WTC11 (cell line): Measurements from ENCODE around the gene ABHD10. TPM values are rescaled to one million over a fixed set of nuclear protein-coding genes. Genes with fewer than 3 reads are reported as not detected.

Experiments
- ATAC-seq: fragments of 200-7000 bp; cut with Tn5 transposase; 2 replicates; pipeline ENCODE4 v1.10.0; 2021; ENCODE audit warnings: mild to moderate bottlenecking, moderate library complexity
- CTCF ChIA-PET: fragments of 300-600 bp; sonication (Branson Sonifier 250); formaldehyde crosslinking; loops from one replicate; lab custom pipeline; 2021; ENCODE audit warnings: antibody characterized with exemption; lab: Charles Lee
- POLR2A ChIA-PET: fragments of 350-600 bp; sonication (Branson Sonifier 250); formaldehyde crosslinking; loops from one replicate; lab custom pipeline; 2021; ENCODE audit warnings: antibody characterized with exemption; lab: Charles Lee
- DNase-seq: peaks from one replicate; pipeline ENCODE4 v3.0.0; 2021; ENCODE audit warnings: low spot score
- H3K27ac Mint-ChIP-seq: 2 replicates; pipeline ENCODE4 v1.8.0; 2021; ENCODE audit warnings: mixed read lengths
- H3K27me3 Mint-ChIP-seq: 2 replicates; pipeline ENCODE4 v1.8.0; 2021; ENCODE audit warnings: low read depth, mild to moderate bottlenecking, moderate library complexity, mixed read lengths
- H3K36me3 Mint-ChIP-seq: 2 replicates; pipeline ENCODE4 v1.8.0; 2021; ENCODE audit warnings: mixed read lengths
- H3K4me1 Mint-ChIP-seq: 2 replicates; pipeline ENCODE4 v1.8.0; 2022; ENCODE audit warnings: mixed read lengths
- H3K4me3 Mint-ChIP-seq: 2 replicates; pipeline ENCODE4 v1.8.0; 2021; ENCODE audit warnings: mild to moderate bottlenecking, moderate library complexity, mixed read lengths
- H3K9me3 Mint-ChIP-seq: 2 replicates; pipeline ENCODE4 v1.8.0; 2021; ENCODE audit warnings: mixed read lengths
- ATF3 ChIP-seq: sonication (generic); formaldehyde crosslinking; conservative IDR thresholded peaks from 2 replicates; pipeline ENCODE4 v1.8.1; 2022; ENCODE audit warnings: mild to moderate bottlenecking, missing genetic modification reagents
- CBFB ChIP-seq: sonication (generic); formaldehyde crosslinking; IDR thresholded peaks from 2 replicates; pipeline ENCODE4 v1.8.1; 2022; ENCODE audit warnings: mild to moderate bottlenecking, low read depth, missing genetic modification reagents
- CREB1 ChIP-seq: sonication (generic); formaldehyde crosslinking; IDR thresholded peaks from 2 replicates; pipeline ENCODE4 v1.8.0; 2023; ENCODE audit warnings: mild to moderate bottlenecking, missing genetic modification reagents
- CTCF ChIP-seq: fragments of 200-600 bp; IDR thresholded peaks from 2 replicates; pipeline ENCODE4 v1.8.0; 2022; ENCODE audit warnings: antibody characterized with exemption
- E2F1 ChIP-seq: sonication (generic); formaldehyde crosslinking; IDR thresholded peaks from 2 replicates; pipeline ENCODE4 v1.8.0; 2022; ENCODE audit warnings: mild to moderate bottlenecking, missing genetic modification reagents
- ELF4 ChIP-seq: sonication (generic); formaldehyde crosslinking; IDR thresholded peaks from 2 replicates; pipeline ENCODE4 v1.8.1; 2022; ENCODE audit warnings: low read depth, mild to moderate bottlenecking, moderate library complexity, missing genetic modification reagents
- ESRRA ChIP-seq: sonication (generic); formaldehyde crosslinking; IDR thresholded peaks from 2 replicates; pipeline ENCODE4 v1.8.1; 2022; ENCODE audit warnings: mild to moderate bottlenecking, missing genetic modification reagents, borderline replicate concordance
- FOXP1 ChIP-seq: sonication (generic); formaldehyde crosslinking; IDR thresholded peaks from 2 replicates; pipeline ENCODE4 v1.8.0; 2022; ENCODE audit warnings: missing genetic modification reagents, mild to moderate bottlenecking, moderate library complexity, borderline replicate concordance
- GRHL2 ChIP-seq: fragments of 250-450 bp; sonication (Bioruptor Pico); IDR thresholded peaks from 2 replicates; pipeline ENCODE4 v1.8.0; 2022; ENCODE audit warnings: mild to moderate bottlenecking, moderate library complexity; ENCODE audit not compliant: insufficient replicate concordance, severe bottlenecking
- IRF1 ChIP-seq: sonication (generic); formaldehyde crosslinking; IDR thresholded peaks from 2 replicates; pipeline ENCODE4 v1.8.0; 2023; ENCODE audit warnings: missing genetic modification reagents
- MAX ChIP-seq: sonication (generic); formaldehyde crosslinking; IDR thresholded peaks from 2 replicates; pipeline ENCODE4 v1.8.0; 2022; ENCODE audit warnings: mild to moderate bottlenecking, missing genetic modification reagents
- MLX ChIP-seq: sonication (generic); formaldehyde crosslinking; IDR thresholded peaks from 2 replicates; pipeline ENCODE4 v1.8.1; 2023; ENCODE audit warnings: mild to moderate bottlenecking, missing genetic modification reagents, moderate library complexity
- NR2C2 ChIP-seq: sonication (generic); formaldehyde crosslinking; IDR thresholded peaks from 2 replicates; pipeline ENCODE4 v1.8.0; 2022; ENCODE audit warnings: mild to moderate bottlenecking, missing genetic modification reagents
- NR3C1 ChIP-seq: sonication (generic); formaldehyde crosslinking; conservative IDR thresholded peaks from 2 replicates; pipeline ENCODE4 v1.8.1; 2023; ENCODE audit warnings: low read depth, mild to moderate bottlenecking, missing genetic modification reagents
- PRDM15 ChIP-seq: sonication (generic); formaldehyde crosslinking; IDR thresholded peaks from 2 replicates; pipeline ENCODE4 v1.8.0; 2022; ENCODE audit warnings: missing genetic modification reagents
- STAT6 ChIP-seq: sonication (generic); formaldehyde crosslinking; conservative IDR thresholded peaks from 2 replicates; pipeline ENCODE4 v1.8.1; 2023; ENCODE audit warnings: mild to moderate bottlenecking, low read depth, missing genetic modification reagents, moderate library complexity
- TEAD1 ChIP-seq: sonication (generic); formaldehyde crosslinking; IDR thresholded peaks from 2 replicates; pipeline ENCODE4 v1.8.0; 2022; ENCODE audit warnings: mild to moderate bottlenecking, missing genetic modification reagents
- TEAD4 ChIP-seq: sonication (generic); formaldehyde crosslinking; IDR thresholded peaks from 2 replicates; pipeline ENCODE4 v1.8.0; 2022; ENCODE audit warnings: mild to moderate bottlenecking, missing genetic modification reagents
- ZBTB43 ChIP-seq: sonication (generic); formaldehyde crosslinking; IDR thresholded peaks from 2 replicates; pipeline ENCODE4 v1.8.1; 2023; ENCODE audit warnings: mild to moderate bottlenecking, missing genetic modification reagents
- ZNF219 ChIP-seq: sonication (generic); formaldehyde crosslinking; IDR thresholded peaks from 2 replicates; pipeline ENCODE4 v1.8.0; 2023; ENCODE audit warnings: missing genetic modification reagents, mild to moderate bottlenecking, borderline replicate concordance
- ZNF416 ChIP-seq: fragments of 250-450 bp; sonication (Bioruptor Pico); IDR thresholded peaks from 2 replicates; pipeline ENCODE4 v1.9.0; 2021; ENCODE audit warnings: mild to moderate bottlenecking, inconsistent platforms
- ZNF423 ChIP-seq: fragments of 250-450 bp; sonication (Bioruptor Pico); IDR thresholded peaks from 2 replicates; pipeline ENCODE4 v2.1.2; 2022; ENCODE audit warnings: mild to moderate bottlenecking, moderate library complexity
- ZNF671 ChIP-seq: fragments of 250-450 bp; sonication (Bioruptor Pico); IDR thresholded peaks from 2 replicates; pipeline ENCODE4 v1.8.0; 2021; ENCODE audit warnings: mild to moderate bottlenecking
- total RNA-seq: library from RNA; stranded (reverse); gene quantifications from 3 replicates; pipeline ENCODE4 v1.2.3, GENCODE V29; 2021

ABHD10 gene
- total RNA-seq, 1 experiment from 2014 or later = 27.6 TPM

GRCh38 chr3:111961461-111962164, 17.2 kb upstream of the ABHD10 start (continued):
- TF ChIP-seq CTCF = no peak
- TF ChIP-seq NR2C2 (CRISPR knock-in tag) = no peak
- no peak for TF ChIP-seq GRHL2
- no peak for TF ChIP-seq ELF4
- TF ChIP-seq MLX = no peak
- TF ChIP-seq CREB1 (CRISPR knock-in tag) = no peak
- no peak for TF ChIP-seq TEAD1 (CRISPR knock-in tag)
- no peak for TF ChIP-seq ZNF423 (CRISPR knock-in tag)
- TF ChIP-seq IRF1 (CRISPR knock-in tag) = no peak
- no peak for TF ChIP-seq E2F1

- H3K4me3 Mint-ChIP-seq = no peak overlapping the region
- ChIA-PET POLR2A (interaction anchor here (0.7 kb wide), 1 partner anchor 8 kb away, joined by 3 read pairs; no protein-coding TSS in a partner anchor), CTCF (interaction anchor here (1.5 kb wide), 1 partner anchor 68 kb away, joined by 6 read pairs; no protein-coding TSS in a partner anchor)
- no peak for ATAC-seq
- no peak for TF ChIP-seq FOXP1 (CRISPR knock-in tag)
- no peak for TF ChIP-seq TEAD4 (CRISPR knock-in tag)
- no peak for TF ChIP-seq ESRRA
- no peak for TF ChIP-seq ZNF671
- TF ChIP-seq ZNF416 = no peak
- no peak for TF ChIP-seq MAX (CRISPR knock-in tag)
- no peak for TF ChIP-seq CBFB (CRISPR knock-in tag)
- TF ChIP-seq ZNF219 (CRISPR knock-in tag) = no peak
- TF ChIP-seq NR3C1 = no peak
- TF ChIP-seq STAT6 (CRISPR knock-in tag) = no peak
- TF ChIP-seq ZBTB43 = no peak
- no peak for TF ChIP-seq ATF3 (CRISPR knock-in tag)
- TF ChIP-seq PRDM15 (CRISPR knock-in tag) = no peak
- DNase-seq = no peak
- peaks cover 13% of the 10 kb centered on the region for H3K27me3 Mint-ChIP-seq
- H3K27ac Mint-ChIP-seq = no peak overlapping the region
- H3K36me3 Mint-ChIP-seq = peaks cover 3% of the 10 kb centered on the region
- H3K4me1 Mint-ChIP-seq = peaks cover 29% of the 10 kb centered on the region
- no peaks in the 10 kb centered on the region for H3K9me3 Mint-ChIP-seq
Measured at GRCh38 chr3:111963424-111963823, 15.4 kb upstream of the ABHD10 start.
